Thyroid gland (tissue), 4 donors: Measurements from ENCODE around the gene BAIAP3.

Experiments
- POLR2A ChIP-seq, 2 donors: fragments of 450-650 bp; IDR thresholded peaks; one replicate each; pipeline ENCODE4 v1.6.1; 2017; ENCODE audit warnings: antibody characterized with exemption in 2 of 2, mild to moderate bottlenecking in 2 of 2, moderate library complexity in 1 of 2
- TF ChIP-seq, protein P1 (sequence below), 6 experiments: fragments of 200-600 bp in 3 of 6; fragments of 450-650 bp in 3 of 6; sonication (generic) in 3 of 6; IDR thresholded peaks; one replicate each; pipeline ENCODE4 v1.5.1; 2016 to 2019; ENCODE audit warnings: antibody characterized with exemption in 6 of 6, mild to moderate bottlenecking in 2 of 6, inconsistent platforms in 1 of 6, moderate library complexity in 1 of 6

- TF ChIP-seq, protein P1, sequence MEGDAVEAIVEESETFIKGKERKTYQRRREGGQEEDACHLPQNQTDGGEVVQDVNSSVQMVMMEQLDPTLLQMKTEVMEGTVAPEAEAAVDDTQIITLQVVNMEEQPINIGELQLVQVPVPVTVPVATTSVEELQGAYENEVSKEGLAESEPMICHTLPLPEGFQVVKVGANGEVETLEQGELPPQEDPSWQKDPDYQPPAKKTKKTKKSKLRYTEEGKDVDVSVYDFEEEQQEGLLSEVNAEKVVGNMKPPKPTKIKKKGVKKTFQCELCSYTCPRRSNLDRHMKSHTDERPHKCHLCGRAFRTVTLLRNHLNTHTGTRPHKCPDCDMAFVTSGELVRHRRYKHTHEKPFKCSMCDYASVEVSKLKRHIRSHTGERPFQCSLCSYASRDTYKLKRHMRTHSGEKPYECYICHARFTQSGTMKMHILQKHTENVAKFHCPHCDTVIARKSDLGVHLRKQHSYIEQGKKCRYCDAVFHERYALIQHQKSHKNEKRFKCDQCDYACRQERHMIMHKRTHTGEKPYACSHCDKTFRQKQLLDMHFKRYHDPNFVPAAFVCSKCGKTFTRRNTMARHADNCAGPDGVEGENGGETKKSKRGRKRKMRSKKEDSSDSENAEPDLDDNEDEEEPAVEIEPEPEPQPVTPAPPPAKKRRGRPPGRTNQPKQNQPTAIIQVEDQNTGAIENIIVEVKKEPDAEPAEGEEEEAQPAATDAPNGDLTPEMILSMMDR (IDR thresholded peaks at IDR 0.05): no peak
- TF ChIP-seq POLR2A (IDR thresholded peaks at IDR 0.05): no peak
Observed at GRCh38 chr16:1351215-1351581, 17.8 kb downstream of the BAIAP3 start.
